Fibroblast of lung (primary cell): ENCODE results near the gene CNTNAP5.

Experiments used
- CTCF ChIP-seq, 2 donors: IDR thresholded peaks in 1 of 2; conservative IDR thresholded peaks in 1 of 2; 1 replicate in 1 of 2; 2 replicates in 1 of 2; pipeline ENCODE4 v1.5.1; 2011 to 2012; ENCODE audit warnings: low read length in 2 of 2, control low read depth in 1 of 2, inconsistent platforms in 1 of 2, low read depth in 1 of 2, mild to moderate bottlenecking in 1 of 2
- EZH2 ChIP-seq: IDR thresholded peaks from 2 replicates; pipeline ENCODE4 v1.5.1; 2012; ENCODE audit warnings: low read length, control low read depth, mild to moderate bottlenecking; ENCODE audit errors: missing control alignments

GRCh38 chr2:124319577-124319976, 294.5 kb downstream of the CNTNAP5 start:
- TF ChIP-seq CTCF (conservative IDR thresholded peaks at IDR 0.05 in 1 of 2, IDR thresholded peaks at IDR 0.05 in 1 of 2; ENCODE audit: low read depth in 1 of 2, low read length in 2 of 2) (no peak), EZH2 (no peak)
